ENCODE results near the gene KCP.

The KCP gene

DNA sequence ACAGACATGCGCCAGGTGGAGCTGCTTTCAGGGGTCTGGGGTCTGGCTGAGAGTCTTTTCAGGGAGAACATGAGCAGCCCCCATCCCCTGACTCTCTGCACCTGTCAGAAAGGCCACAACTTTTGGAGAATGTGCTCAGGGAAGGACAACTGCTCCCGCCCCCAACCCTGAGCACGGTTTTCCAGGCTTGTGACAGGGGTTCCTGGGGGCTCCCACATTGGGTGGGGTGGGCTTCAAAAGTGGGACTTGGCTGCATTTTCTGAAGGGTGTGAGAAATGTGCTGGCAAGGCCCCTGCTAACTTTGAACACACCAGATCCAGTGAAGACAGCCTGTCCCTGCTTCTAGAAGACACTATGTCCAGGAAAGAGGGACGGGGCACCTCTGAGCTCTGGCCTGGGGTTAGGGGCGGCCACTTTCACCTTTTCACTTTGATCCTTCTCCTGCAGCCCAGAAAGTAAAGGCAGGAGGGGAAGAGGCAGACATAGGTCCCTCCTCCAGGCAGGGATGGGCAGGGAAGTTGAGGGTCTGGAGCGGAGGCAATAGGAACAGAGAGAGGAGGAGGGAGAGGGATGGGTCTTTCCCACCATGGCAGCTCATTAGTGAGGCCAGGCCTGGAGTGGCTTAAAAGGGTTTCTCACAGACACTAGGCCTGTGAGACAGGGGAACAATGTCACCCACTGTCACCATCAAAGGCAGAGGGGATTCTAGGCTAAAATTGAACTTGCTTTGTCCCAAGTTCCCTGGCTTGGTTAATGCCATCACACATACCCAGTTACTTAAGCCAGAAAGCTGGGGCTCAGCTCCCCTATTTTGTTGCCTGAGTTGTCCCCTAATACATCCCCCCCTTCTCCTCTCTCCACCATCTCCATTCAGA is 1.5 kb downstream of the KCP start:
- no peak overlapping the region; the same call in 1 of the 2 replicates for H3K9ac ChIP-seq (ENCODE audit: low read depth, low read length)
- no peaks in the 10 kb centered on the region for H3K9me3 ChIP-seq (ENCODE audit: insufficient read depth, low read depth, low read length)
- peaks cover 7% of the 10 kb centered on the region; the same call in 1 of the 2 replicates for H3K4me1 ChIP-seq (ENCODE audit: insufficient read depth, low read length)
- H3K4me3 ChIP-seq (ENCODE audit: low read length) = peak overlapping the region; percentile 76
- no peaks in the 10 kb centered on the region for H3K36me3 ChIP-seq (ENCODE audit: insufficient read depth, low read depth, low read length)
- H3K27ac ChIP-seq (ENCODE audit: low read length) = no peak overlapping the region
- peaks cover 25% of the 10 kb centered on the region for H3K27me3 ChIP-seq (ENCODE audit: insufficient read depth, low read length)

DNA sequence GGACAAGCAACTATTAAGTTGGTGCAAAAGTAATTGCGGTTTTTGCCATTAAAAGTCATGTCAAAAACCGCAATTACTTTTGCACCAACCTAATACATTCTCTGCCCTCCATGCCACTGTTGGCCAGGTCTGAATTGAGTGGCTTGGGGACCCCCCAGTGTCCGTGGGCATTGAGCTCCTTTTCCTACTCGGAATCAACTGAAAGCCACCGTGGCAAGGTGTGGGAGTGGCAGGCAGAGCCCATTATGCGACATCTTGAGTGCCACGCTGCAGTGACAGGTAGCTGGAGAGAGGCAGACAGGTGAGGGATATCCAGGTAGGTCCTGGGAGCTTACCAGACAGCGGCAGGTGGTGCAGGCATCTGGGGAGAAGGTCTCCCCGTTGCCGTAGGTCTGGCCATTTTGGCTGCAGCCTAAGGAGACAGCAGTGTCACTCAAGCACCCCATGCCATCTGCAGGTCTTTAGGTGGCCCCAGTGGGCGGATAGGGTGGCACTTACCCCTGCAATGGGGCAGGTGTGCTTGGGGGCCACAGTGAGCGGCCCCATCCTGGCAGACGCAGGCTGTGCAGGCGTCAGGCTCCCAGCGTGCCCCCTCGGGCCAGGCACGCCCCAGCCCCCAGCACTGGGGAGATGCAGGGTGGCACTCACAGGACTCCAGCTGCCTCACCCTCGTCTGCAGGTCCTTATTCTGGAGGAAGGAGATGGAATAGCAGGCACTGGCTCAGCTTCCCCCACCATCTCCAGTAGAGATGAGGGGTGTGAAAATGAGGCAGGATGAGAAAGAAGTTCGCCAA is 3.5 kb downstream of the KCP start:
- H3K36me3 ChIP-seq (ENCODE audit: insufficient read depth, low read depth, low read length) = no peaks in the 10 kb centered on the region
- H3K4me1 ChIP-seq (ENCODE audit: insufficient read depth, low read length) = peaks cover 7% of the 10 kb centered on the region; the same call in 1 of the 2 replicates
- no peak overlapping the region for H3K9ac ChIP-seq (ENCODE audit: low read depth, low read length)
- H3K9me3 ChIP-seq (ENCODE audit: insufficient read depth, low read depth, low read length) = no peaks in the 10 kb centered on the region
- no peak overlapping the region for H3K4me3 ChIP-seq (ENCODE audit: low read length)
- H3K27me3 ChIP-seq (ENCODE audit: insufficient read depth, low read length) = peaks cover 25% of the 10 kb centered on the region
- H3K27ac ChIP-seq (ENCODE audit: low read length) = no peak overlapping the region

DNA sequence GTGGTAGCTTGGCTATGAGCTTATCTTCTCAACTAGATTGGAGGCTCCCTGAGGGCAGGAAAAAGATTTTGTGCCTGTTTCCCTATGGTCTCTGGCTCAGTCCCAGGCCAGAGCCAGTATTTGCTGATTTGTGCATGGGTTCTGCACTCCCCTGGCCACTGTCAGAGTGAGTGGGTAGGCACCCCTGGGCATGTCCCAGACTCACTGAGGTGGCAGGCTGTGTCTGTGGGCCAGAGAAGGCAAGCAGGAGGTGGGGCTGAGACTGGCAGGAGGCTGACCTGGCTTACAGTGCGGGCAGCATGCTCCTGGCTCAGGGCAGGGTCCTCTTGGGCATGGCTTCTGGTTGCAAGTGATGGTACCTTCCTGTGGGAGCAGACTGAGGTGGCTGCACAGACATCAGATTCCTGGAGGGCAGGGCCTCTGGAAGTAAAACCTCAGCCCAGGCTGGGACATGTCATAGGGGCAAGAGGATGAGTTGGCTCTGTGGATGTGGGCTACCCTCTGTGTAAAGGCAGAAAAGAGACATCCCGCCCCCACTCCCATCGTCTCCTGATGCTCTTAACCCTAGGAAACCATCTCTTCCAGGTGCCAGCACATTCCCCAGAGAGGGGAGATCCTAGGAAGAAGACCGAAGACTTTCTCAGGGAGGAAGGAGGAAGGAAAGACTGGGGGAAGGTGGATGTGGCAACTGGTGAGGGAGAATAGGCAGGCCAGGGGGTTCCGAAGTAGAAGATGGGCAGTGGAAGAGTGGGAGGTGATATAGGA is 4.3 kb downstream of the KCP start:
- Histone ChIP-seq H3K27me3 (ENCODE audit: insufficient read depth, low read length) (peaks cover 25% of the 10 kb centered on the region), H3K4me3 (ENCODE audit: low read length) (no peak overlapping the region), H3K9me3 (ENCODE audit: insufficient read depth, low read depth, low read length) (no peaks in the 10 kb centered on the region), H3K27ac (ENCODE audit: low read length) (no peak overlapping the region), H3K4me1 (ENCODE audit: insufficient read depth, low read length) (peaks cover 5% of the 10 kb centered on the region; the same call in 1 of the 2 replicates), H3K36me3 (ENCODE audit: insufficient read depth, low read depth, low read length) (no peaks in the 10 kb centered on the region), H3K9ac (ENCODE audit: low read depth, low read length) (no peak overlapping the region)

DNA sequence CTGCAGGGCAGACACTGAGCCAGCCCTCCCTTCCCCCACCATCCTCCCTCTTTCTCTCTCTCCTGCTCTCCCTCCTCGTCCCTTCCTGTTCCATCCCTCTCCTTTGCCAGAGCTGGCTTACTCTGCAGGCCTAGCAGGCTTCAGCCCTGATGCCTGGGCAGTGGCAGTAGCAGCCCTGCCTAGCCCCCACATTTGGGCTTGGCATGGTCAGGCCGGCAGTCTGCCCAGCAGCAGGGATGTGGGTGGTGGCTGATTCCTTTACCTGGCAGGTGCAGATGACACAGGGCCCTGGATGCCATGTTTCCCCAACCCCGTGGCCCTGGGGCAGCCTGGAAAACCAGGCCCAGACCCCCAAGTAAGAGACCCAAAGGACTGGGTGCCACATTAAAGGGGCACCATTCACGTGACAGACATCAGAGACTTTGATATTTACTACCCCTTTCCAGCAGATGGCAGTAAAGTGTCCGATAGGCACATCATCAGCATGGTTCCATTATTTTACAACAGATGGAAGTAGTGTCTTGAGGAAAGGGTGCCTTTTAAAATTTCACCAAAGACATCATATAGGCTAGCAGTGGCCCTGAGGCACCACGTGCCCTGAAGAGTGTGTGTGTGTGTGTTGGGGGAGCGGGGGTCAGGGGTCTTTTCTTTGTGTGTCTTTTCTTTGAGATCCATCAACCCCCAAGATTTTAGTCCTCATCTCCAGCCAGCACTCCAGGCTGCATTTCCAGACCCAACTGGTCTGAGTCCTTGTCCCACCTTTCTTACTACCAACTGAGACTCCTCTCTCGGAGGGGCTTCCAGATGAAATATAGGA is 5.9 kb downstream of the KCP start:
- peaks cover 1% of the 10 kb centered on the region for H3K9me3 ChIP-seq (ENCODE audit: insufficient read depth, low read depth, low read length)
- no peaks in the 10 kb centered on the region for H3K4me1 ChIP-seq (ENCODE audit: insufficient read depth, low read length)
- H3K9ac ChIP-seq (ENCODE audit: low read depth, low read length) = no peak overlapping the region
- no peak overlapping the region for H3K27ac ChIP-seq (ENCODE audit: low read length)
- no peaks in the 10 kb centered on the region for H3K36me3 ChIP-seq (ENCODE audit: insufficient read depth, low read depth, low read length)
- H3K4me3 ChIP-seq (ENCODE audit: low read length) = no peak overlapping the region
- H3K27me3 ChIP-seq (ENCODE audit: insufficient read depth, low read length) = peaks cover 9% of the 10 kb centered on the region; the same call in 1 of the 2 replicates

DNA sequence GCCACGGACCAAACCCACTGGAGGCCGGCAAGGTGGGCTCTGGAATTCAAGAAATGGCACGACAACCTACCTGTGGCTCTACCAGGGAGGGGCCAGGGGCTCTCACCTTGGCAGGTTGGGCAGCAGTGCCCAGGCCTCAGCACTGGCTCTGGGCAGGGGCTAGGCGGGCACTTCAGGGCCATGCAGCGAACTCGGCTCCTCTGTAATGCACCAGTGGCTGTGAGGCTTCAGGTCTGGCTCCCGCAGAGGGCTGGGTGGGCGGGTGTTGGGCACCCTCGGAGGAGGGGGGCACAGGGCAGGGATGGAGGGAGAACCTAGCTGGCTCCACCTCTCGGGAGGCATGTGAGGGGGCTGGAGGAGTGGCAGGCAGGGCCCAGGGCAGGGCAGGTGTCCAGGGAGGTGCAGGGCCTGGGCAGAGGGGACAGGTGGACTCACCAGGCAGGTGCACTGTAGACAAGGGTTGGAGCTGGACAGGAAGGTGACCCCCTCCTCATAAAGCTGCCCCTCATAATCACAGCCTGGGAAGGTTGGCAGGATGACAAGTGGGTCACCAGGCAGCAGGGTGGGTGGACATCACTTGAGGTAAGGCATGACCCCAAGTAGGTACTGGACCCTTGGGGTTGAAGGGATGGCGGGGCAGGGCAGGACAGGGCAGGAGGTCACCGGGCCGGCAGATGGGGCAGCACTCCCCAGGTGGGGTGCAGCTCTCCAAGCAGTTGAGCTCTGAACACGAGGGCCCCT is 6.7 kb downstream of the KCP start:
- Histone ChIP-seq H3K9ac (ENCODE audit: low read depth, low read length) (no peak overlapping the region), H3K27me3 (ENCODE audit: insufficient read depth, low read length) (peaks cover under 1% of the 10 kb centered on the region; the same call in 1 of the 2 replicates), H3K36me3 (ENCODE audit: insufficient read depth, low read depth, low read length) (0 out of 2 replicates have a peak, but pooled peaks cover 3% of the 10 kb centered on the region), H3K27ac (ENCODE audit: low read length) (no peak overlapping the region), H3K4me3 (ENCODE audit: low read length) (no peak overlapping the region), H3K9me3 (ENCODE audit: insufficient read depth, low read depth, low read length) (peaks cover 8% of the 10 kb centered on the region), H3K4me1 (ENCODE audit: insufficient read depth, low read length) (no peaks in the 10 kb centered on the region)

DNA sequence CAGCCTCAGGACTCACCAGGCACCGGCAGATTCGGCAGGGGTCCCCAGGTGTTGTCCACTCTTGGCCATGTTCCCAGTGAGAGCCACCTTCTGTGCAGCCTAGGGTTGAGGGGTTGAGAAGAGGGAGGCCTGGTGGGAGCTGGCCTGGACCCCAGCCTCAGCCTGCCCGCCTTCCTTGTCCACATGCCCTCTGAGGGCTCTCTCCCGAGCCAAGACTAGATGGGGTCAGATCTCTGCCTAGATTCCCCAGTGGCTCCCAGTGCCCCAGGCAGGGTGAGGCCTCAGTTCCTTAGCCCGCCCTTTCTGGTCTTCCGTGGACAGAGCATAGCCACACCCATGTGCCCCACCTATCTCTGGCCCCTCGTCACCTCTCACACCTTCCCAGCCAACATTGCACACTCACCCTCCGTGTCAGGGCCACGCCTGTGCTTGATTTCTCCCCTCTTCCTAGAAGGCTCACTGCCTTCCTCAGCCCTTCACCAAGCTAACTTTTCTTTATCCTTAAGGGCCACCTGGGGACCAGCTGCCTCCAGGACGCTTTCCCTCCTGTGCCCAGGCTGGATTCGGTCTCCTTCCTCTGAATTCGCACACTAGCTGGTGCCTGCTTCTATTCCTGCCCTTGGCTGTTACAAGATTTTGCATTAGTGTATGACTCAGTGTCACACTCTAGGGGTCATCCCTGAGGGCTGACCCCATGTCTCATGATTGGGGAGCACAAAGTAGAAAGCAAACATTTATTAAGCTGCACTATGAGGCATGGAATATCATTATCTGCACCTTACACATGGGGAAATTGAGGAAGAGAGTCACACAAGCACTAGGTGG is 7.5 kb downstream of the KCP start:
- Histone ChIP-seq H3K27ac (ENCODE audit: low read length) (no peak overlapping the region), H3K9ac (ENCODE audit: low read depth, low read length) (no peak overlapping the region), H3K4me1 (ENCODE audit: insufficient read depth, low read length) (no peaks in the 10 kb centered on the region), H3K4me3 (ENCODE audit: low read length) (no peak overlapping the region), H3K9me3 (ENCODE audit: insufficient read depth, low read depth, low read length) (peaks cover 8% of the 10 kb centered on the region), H3K36me3 (ENCODE audit: insufficient read depth, low read depth, low read length) (0 out of 2 replicates have a peak, but pooled peaks cover 3% of the 10 kb centered on the region), H3K27me3 (ENCODE audit: insufficient read depth, low read length) (no peaks in the 10 kb centered on the region)

DNA sequence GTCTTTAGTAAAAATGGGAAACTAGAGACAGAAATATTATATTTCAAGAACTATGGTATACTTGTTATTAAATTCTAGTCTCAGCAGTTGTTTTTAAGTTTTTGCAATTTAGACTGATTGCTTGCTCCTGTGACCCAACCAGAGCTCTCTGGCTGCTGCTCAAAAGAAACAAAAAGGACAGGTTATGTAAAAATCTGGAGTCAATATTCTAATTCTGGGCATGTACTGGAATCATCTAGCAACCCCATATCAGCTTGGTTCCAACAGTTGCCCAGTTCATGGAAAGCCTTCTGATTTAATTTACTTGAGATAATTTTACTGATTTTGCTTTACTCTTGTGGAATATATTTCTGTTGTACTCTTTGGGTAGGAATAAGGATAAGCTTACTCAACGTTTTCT is 10.3 kb downstream of the KCP start:
- Histone ChIP-seq H3K27me3 (ENCODE audit: insufficient read depth, low read length) (no peaks in the 10 kb centered on the region), H3K36me3 (ENCODE audit: insufficient read depth, low read depth, low read length) (0 out of 2 replicates have a peak, but pooled peaks cover 3% of the 10 kb centered on the region), H3K4me3 (ENCODE audit: low read length) (no peak overlapping the region), H3K27ac (ENCODE audit: low read length) (no peak overlapping the region), H3K9ac (ENCODE audit: low read depth, low read length) (no peak overlapping the region), H3K4me1 (ENCODE audit: insufficient read depth, low read length) (no peaks in the 10 kb centered on the region), H3K9me3 (ENCODE audit: insufficient read depth, low read depth, low read length) (peaks cover 8% of the 10 kb centered on the region)

DNA sequence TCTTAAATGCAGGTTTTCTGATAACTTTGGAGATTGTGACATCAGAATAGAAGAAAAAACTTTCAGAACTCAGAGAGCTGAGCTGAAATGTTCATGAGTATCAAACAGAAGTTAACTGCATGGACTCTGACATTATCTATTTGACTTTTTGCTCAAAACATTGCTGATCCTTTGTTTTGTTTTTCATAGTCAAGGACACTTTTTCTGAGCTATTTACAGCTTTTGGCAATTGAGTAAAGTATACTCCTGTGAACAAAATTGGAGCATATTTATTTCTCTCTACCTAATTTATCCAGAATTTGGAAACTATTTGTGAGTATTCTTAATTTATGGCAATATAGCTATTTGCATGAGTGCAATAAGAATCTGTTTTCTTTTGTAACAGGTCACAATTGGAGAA is 11.1 kb downstream of the KCP start:
- Histone ChIP-seq H3K27ac (ENCODE audit: low read length) (no peak overlapping the region), H3K4me3 (ENCODE audit: low read length) (no peak overlapping the region), H3K4me1 (ENCODE audit: insufficient read depth, low read length) (no peaks in the 10 kb centered on the region), H3K9me3 (ENCODE audit: insufficient read depth, low read depth, low read length) (peaks cover 8% of the 10 kb centered on the region), H3K36me3 (ENCODE audit: insufficient read depth, low read depth, low read length) (0 out of 2 replicates have a peak, but pooled peaks cover 3% of the 10 kb centered on the region), H3K9ac (ENCODE audit: low read depth, low read length) (no peak overlapping the region), H3K27me3 (ENCODE audit: insufficient read depth, low read length) (no peaks in the 10 kb centered on the region)

DNA sequence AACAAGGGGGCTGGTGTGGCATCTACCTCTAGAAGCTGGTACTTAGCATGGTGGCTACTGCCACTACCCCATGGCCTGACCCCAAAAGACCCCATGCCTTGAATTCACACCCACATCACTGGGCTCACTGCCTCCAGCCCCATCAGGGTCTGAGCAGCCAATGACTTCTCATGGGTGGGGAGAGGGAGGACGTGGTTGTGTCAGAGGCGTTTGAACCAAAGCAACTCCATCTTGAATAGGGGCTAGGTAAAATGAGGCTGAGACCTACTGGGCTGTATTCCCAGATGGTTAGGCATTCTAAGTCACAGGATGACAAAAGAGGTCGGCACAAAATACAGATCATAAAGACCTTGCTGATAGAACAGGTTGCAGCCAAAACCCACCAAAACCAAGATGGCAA is 15.2 kb downstream of the KCP start:
- peaks cover 12% of the 10 kb centered on the region for H3K27me3 ChIP-seq (ENCODE audit: insufficient read depth, low read length)
- H3K4me3 ChIP-seq (ENCODE audit: low read length) = no peak overlapping the region
- H3K36me3 ChIP-seq (ENCODE audit: insufficient read depth, low read depth, low read length) = 0 out of 2 replicates have a peak, but pooled peaks cover 3% of the 10 kb centered on the region
- H3K4me1 ChIP-seq (ENCODE audit: insufficient read depth, low read length) = no peaks in the 10 kb centered on the region
- H3K9ac ChIP-seq (ENCODE audit: low read depth, low read length) = no peak overlapping the region
- H3K27ac ChIP-seq (ENCODE audit: low read length) = no peak overlapping the region
- H3K9me3 ChIP-seq (ENCODE audit: insufficient read depth, low read depth, low read length) = peaks cover 8% of the 10 kb centered on the region

DNA sequence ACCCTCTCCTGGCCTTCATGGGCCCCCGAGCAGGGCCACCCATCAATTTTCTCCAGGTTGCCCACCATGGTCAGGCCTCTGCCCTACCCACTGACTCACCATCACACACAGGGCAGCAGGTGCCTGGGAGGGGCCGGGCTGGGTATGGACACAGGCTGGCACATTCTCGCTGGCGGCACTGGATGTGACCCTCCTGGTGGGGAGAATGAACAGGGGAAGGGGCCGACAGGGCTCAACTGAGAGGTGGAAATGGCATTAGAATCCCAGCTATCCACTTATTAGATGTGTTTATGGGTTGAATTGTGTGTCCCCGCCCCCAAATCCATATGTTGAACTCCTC is 16.4 kb downstream of the KCP start:
- Histone ChIP-seq H3K36me3 (ENCODE audit: insufficient read depth, low read depth, low read length) (no peaks in the 10 kb centered on the region), H3K4me1 (ENCODE audit: insufficient read depth, low read length) (no peaks in the 10 kb centered on the region; the same call in 1 of the 2 replicates), H3K27me3 (ENCODE audit: insufficient read depth, low read length) (peaks cover 17% of the 10 kb centered on the region), H3K9ac (ENCODE audit: low read depth, low read length) (no peak overlapping the region), H3K27ac (ENCODE audit: low read length) (no peak overlapping the region), H3K9me3 (ENCODE audit: insufficient read depth, low read depth, low read length) (peaks cover 1% of the 10 kb centered on the region; the same call in 1 of the 2 replicates), H3K4me3 (ENCODE audit: low read length) (no peak overlapping the region)

All from iPS-20b (cell line).